Stimulated activated effector memory CD8-positive, alpha-beta T cell treated with anti-CD3 and anti-CD28 coated beads, Interleukin-12 subunit alpha, Interleukin-12 subunit beta, amount 100 ng/mL, for 72 hours (primary cell): ENCODE measurements around the gene SLC6A9.

Source experiments
- ATAC-seq: fragments of 150-1000 bp; cut with Tn5 transposase; 2 replicates; pipeline ENCODE4 v1.10.0; 2021
- DNase-seq, 2 donors: peaks; one replicate each; pipeline ENCODE4 v3.0.0; 2021 to 2022; ENCODE audit warnings: low spot score in 2 of 2
- H3K27ac Mint-ChIP-seq: one replicate; pipeline ENCODE4 v1.8.0; 2022; ENCODE audit warnings: mild to moderate bottlenecking, mixed read lengths
- H3K36me3 Mint-ChIP-seq: one replicate; pipeline ENCODE4 v1.8.0; 2022; ENCODE audit warnings: mild to moderate bottlenecking, mixed read lengths
- H3K4me1 Mint-ChIP-seq: one replicate; pipeline ENCODE4 v1.8.0; 2022; ENCODE audit warnings: mixed read lengths
- H3K4me3 Mint-ChIP-seq: one replicate; pipeline ENCODE4 v1.8.0; 2022; ENCODE audit warnings: mild to moderate bottlenecking, mixed read lengths
- H3K9me3 Mint-ChIP-seq: one replicate; pipeline ENCODE4 v1.8.0; 2022; ENCODE audit warnings: mixed read lengths

The SLC6A9 gene

DNA sequence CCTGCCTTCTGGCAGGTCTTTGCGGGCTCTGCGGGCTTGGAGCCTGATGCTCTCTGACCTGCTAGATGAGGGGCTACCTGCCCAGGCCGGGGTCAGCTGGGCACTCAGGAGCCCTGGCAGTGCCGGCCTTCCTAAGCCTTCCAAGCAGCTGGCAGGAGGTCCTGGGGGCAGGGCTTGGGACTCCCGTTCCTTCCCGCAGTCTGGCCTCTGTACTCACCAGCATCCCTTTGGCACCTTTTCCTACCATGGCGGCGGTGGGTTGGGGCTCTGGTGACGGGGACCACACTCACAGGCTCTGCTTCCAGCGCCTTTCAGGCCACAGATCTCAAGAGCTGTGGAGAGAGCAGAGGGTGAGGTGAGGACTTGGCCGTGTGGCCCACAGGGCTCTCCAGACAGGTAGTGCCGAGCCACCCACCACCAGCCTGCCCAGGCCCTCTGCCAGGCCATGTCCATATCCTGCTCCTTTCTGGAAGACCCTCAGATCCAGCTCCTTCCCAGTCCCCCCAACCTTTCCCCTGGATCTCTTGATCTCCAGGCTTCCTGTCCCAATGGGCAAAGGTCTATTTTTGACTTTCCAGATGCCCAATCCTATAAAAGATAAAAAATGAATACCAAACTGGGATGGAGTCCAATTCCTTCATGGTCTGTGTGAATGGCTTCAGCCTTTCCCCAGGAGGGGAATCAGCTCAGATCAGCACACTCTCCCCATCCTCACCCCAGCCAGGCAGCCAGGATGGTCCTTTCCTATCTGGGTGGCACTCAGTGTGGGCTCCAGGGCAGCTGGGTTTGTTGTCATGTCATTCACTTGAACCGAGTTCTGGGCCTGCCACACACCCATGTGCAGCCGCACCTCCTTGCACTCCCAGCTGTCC, 7.0 kb downstream of the SLC6A9 start:
- Mint-ChIP-seq H3K9me3 (no peaks in the 10 kb centered on the region), H3K4me3 (no peak overlapping the region), H3K27ac (no peak overlapping the region), H3K36me3 (no peaks in the 10 kb centered on the region), H3K4me1 (peaks cover 16% of the 10 kb centered on the region)
- ATAC-seq (no peak), DNase-seq (no peak)

DNA sequence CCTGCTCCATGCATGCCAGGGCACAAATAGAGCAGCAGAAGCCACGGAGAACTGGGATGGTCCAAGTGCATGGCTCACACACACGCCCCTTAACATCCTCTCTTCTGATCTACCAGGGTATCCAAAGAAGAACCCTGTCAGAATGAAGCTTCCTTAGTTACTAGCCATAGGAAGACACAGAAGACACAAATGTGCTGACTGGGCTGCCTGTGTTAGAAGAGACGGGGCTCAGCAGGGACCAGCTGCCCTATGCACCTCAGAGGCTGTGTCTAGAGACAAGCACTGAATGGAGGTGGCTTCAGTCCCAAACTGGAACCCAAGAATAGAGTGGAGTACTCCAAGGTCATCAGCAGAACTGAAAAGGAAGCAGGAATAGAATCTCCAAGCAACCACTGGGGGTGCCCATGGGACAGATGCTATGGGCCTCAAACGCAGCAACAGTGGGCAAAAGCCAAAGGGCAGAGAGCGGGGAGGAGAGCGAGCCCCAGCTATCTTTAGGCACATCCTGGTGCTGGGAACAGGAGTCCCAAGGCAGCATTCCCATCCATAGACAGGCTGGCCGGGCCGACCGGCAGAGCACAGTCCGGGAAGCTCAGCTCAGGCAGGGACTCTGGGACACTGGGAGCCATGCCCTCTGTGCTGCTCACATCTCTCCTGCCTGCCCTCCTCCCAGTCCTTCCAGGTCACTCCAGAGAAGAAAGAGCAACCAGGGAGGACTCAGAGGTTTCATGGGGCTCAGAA, 9.5 kb downstream of the SLC6A9 start:
- H3K4me1 Mint-ChIP-seq: no peaks in the 10 kb centered on the region
- H3K4me3 Mint-ChIP-seq: no peak overlapping the region
- H3K9me3 Mint-ChIP-seq: no peaks in the 10 kb centered on the region
- DNase-seq (no peak), ATAC-seq (peak; percentile 9)
- no peak overlapping the region for H3K27ac Mint-ChIP-seq
- H3K36me3 Mint-ChIP-seq: no peaks in the 10 kb centered on the region

DNA sequence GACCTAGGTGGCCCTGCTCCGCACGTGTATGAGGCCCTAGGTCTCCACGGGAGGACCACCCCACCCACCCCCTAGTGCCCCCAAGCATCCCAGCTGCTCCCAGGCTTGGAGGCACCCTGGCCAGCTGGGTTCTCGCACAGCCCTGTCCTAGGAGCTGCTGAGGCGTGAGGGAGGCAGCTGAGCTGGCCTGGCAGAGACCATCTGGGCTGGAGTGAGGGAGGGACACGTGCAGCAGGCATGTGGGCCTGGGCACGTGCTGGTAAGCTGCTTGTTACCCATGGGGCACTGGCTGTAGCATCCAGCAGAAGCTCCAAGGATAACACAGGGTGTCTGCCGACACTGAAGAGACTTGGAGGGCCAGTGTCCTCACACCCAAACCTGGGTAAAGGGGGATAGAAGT, 10.1 kb downstream of the SLC6A9 start:
- H3K36me3 Mint-ChIP-seq: no peaks in the 10 kb centered on the region
- no peak overlapping the region for H3K4me3 Mint-ChIP-seq
- no peak for DNase-seq
- H3K27ac Mint-ChIP-seq: no peak overlapping the region
- H3K4me1 Mint-ChIP-seq: no peaks in the 10 kb centered on the region
- no peaks in the 10 kb centered on the region for H3K9me3 Mint-ChIP-seq
- no peak for ATAC-seq

DNA sequence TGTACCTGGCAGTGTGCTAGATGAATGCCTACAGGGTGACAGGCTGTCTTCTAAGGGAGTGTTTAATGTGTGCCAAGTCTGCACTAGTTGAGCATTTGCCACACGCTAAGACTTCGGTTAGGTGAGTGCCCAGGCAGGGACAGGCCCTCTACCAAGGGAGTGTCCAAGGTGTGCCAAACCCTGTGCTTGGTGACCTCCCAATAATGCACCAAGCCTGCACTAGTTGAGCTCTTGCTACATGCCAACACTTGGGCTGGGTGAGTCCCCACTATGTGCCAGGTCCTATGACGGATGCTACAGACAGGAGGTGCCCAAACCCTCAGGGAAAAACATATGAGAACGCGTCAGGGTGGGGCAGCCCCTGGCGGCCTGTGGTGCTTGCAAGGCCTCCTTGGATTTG, 10.8 kb downstream of the SLC6A9 start:
- ATAC-seq (no peak), DNase-seq (no peak)
- Mint-ChIP-seq H3K4me1 (no peaks in the 10 kb centered on the region), H3K27ac (no peak overlapping the region), H3K4me3 (no peak overlapping the region), H3K36me3 (no peaks in the 10 kb centered on the region), H3K9me3 (no peaks in the 10 kb centered on the region)

DNA sequence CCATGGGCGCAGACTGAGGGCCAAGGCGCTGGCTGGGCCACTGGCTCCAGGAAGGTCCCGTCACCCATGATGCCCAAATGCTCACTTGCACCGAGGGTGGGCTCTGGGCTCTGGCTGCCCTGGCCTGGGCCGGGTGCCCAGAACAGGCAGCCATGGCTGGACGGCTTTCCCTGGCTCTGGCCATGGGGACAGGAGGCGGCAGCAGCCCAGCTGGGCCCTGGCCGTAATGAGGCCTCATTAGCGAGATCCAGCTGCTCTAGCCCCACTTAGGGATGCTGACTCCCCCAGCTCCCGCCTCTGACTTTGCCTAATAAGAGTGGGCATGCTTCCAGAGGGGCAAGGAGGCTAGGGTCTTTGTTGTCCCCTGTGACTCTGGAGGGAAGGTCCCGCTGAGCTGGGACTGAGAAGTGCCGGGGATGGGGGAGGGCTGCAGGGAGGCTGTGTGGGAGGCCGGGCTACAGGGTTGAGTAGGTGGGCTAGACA, 11.8 kb downstream of the SLC6A9 start:
- H3K27ac Mint-ChIP-seq: no peak overlapping the region
- H3K4me3 Mint-ChIP-seq: no peak overlapping the region
- H3K9me3 Mint-ChIP-seq: no peaks in the 10 kb centered on the region
- ATAC-seq: no peak
- no peak for DNase-seq
- H3K36me3 Mint-ChIP-seq: no peaks in the 10 kb centered on the region
- H3K4me1 Mint-ChIP-seq: no peaks in the 10 kb centered on the region

DNA sequence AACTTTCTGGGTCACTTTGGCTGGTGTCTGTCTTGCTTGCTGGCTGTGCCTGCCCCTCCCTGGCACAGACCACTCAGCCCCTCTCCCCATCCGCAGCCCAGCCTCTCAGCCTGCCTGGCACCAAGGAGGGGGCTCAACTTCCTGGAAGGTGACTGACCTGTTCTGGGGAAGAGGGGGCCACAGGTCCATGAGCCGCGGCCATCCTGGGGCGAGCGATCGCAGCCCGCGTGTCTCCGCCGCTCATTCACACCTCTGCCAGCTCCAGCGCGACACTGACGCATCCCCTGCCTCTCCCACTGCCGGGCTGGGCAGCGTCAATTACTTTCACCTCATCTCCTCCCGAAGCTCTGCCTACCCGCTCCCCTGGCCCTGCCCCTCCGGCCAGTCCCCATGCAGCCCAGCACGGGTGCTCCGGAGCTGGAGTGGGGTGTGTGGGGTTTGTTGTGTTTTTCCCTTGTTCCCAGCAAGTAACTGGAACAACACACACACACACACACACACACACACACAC, 14.3 kb downstream of the SLC6A9 start:
- Mint-ChIP-seq H3K36me3 (no peaks in the 10 kb centered on the region), H3K9me3 (no peaks in the 10 kb centered on the region), H3K27ac (no peak overlapping the region), H3K4me1 (no peaks in the 10 kb centered on the region), H3K4me3 (no peak overlapping the region)
- DNase-seq (no peak), ATAC-seq (no peak)

DNA sequence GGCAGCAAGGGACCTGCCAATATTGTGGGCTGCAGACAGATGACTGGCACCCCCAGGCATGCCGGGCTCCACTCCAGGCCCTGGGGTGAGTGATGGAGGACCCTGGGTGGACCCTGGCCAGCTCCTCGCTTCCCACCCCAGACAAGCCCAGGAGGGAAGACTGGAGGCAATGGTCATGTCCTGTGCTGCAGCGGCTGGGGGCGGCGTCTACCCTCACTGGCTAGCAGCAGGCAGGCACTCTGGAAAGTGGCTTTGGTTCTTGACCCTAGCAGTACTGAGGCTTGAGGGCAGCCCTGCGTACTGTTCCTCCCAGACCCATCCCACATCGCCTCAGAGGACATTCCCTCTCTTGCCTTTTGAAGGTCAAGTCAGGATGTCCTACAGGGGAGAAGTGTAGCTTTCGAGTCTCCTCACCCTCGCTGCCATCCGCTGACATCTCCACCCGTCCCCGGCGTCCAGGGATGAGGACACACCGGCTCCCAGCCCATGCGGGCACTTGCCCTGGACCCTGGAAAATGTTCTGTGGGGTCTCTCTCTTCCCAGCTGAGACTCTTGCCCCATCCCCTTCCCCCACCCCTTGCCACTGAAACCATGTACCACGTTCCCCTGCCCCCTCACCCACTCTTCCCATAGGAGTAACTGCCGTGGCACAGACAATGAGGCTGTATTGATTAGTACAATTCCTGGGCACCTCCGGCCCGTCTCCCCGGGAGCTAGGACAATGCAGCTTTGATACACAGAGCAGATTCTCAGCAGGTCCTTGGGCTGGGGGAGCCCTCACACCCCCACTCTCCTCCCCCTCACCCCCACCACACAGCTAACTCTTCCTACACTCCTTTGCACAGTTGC, 15.0 kb downstream of the SLC6A9 start:
- ATAC-seq: no peak
- Mint-ChIP-seq H3K27ac (no peak overlapping the region), H3K4me1 (no peaks in the 10 kb centered on the region)

DNA sequence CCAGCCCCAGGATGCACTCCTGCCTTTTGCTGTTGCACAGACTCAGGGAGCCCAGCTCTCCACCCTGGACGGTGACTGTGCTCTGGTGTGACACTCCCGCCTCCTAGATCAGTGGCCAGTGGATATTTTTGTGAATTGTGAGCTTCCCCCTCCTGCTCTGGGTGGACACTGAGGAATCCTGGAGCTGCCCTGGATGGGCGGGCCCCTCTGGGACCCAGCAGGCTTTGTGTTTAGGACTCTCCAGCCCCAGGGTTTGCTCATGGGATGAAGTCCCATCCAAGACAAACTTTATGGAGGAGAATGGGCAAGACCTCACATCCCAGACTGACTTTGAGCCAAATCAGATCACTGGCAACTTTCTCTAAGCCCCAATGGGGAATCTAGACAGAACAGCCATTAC, 16.1 kb downstream of the SLC6A9 start:
- Mint-ChIP-seq H3K27ac (no peak overlapping the region), H3K36me3 (no peaks in the 10 kb centered on the region), H3K9me3 (no peaks in the 10 kb centered on the region), H3K4me3 (no peak overlapping the region), H3K4me1 (no peaks in the 10 kb centered on the region)
- no peak for DNase-seq
- ATAC-seq: no peak

More for the DNA sequence above, 15.0 kb downstream of the SLC6A9 start:
- no peaks in the 10 kb centered on the region for H3K36me3 Mint-ChIP-seq
- H3K9me3 Mint-ChIP-seq: no peaks in the 10 kb centered on the region
- no peak for DNase-seq
- H3K4me3 Mint-ChIP-seq: no peak overlapping the region

DNA sequence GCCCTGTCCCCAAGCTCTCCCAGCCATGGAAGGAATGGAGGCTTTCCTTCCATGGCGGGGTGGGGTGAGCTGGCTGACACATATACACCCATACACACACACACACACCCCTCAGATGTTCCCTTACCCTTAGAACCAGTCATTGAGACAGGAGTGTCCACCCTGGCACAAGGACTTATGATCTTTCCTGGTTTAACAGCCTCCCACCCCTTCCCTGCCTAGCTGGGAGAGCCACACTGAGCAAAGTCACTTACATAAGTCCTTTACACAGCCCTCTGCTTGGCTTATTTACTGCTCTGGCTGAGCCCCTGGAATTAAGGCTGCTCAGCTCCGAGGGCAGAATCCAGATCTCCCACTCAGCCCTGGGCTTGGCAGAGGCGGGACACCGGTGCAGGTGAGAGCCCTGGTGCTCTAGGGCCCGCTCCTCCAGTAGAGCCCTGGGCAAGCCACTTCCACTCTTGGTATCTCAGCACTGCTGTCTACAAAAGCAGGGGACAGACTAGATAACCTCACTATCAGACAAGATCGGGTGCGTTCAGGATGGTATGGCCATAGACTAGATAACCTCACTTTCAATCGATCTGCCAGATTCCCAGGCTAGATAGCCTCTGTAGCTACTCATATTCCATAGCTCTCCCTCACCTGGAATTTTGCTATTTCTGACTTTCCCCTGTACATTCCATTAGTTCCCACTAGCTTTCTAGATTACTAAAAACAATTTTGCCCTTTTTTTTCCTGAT, 16.7 kb downstream of the SLC6A9 start:
- Mint-ChIP-seq H3K4me1 (no peaks in the 10 kb centered on the region), H3K27ac (peak overlapping the region; percentile 41), H3K9me3 (no peaks in the 10 kb centered on the region), H3K4me3 (no peak overlapping the region), H3K36me3 (no peaks in the 10 kb centered on the region)
- ATAC-seq (no peak), DNase-seq (no peak)

DNA sequence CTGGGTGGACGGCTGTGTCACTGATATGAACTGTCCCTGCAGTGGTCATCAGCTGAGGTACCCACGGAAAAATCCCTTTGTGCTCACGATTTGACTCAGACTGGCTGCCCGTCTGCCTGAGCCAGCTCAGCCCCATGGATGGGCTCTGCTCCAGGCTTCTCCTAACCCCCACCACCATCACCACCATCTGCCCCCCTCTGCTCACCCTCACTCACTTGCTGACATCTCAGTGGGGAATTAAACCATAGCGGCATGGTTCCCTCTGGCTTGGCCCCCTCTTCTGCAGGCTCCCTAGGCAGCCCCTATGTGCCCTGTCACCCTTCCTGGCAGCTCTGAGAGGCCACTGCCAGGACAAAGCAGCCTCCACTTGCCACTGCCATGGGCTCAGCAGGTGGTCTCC, 17.3 kb downstream of the SLC6A9 start:
- H3K36me3 Mint-ChIP-seq: no peaks in the 10 kb centered on the region
- no peaks in the 10 kb centered on the region for H3K4me1 Mint-ChIP-seq
- no peaks in the 10 kb centered on the region for H3K9me3 Mint-ChIP-seq
- ATAC-seq (no peak), DNase-seq (no peak)
- no peak overlapping the region for H3K4me3 Mint-ChIP-seq
- H3K27ac Mint-ChIP-seq: peak overlapping the region; percentile 41

DNA sequence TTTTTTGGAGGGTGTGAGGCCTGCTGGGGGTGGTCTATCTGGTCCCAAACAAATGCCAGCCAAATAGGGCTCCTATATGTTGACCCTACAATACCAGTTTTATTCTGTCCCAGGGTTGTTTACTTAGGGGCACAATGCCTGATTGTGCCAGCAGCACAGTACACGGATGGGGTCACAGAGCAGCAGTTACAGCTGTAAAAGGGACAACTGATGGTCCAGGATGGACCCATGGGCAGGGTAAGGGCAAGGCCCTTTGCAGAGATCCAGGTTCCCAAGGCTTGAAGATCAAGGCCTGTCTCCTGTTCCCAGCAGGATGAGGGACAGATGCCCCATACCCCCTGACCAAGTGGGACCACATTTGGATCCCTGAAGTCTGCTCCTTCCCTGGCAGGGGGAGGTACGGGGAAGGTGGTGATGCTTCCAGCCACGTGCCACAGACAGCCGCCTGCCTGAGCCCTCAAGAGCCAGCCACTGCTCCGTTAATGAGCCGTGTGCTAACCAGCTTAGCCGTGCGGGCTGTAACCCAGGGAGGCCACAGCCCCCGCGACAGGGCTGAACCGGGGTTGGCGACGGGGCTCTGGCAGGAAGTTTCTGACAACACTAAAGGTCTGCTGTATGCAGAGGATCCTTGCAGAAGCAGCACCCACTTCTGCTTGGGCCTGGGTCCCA, 18.2 kb downstream of the SLC6A9 start:
- no peaks in the 10 kb centered on the region for H3K9me3 Mint-ChIP-seq
- no peak for ATAC-seq
- no peak overlapping the region for H3K4me3 Mint-ChIP-seq

DNA sequence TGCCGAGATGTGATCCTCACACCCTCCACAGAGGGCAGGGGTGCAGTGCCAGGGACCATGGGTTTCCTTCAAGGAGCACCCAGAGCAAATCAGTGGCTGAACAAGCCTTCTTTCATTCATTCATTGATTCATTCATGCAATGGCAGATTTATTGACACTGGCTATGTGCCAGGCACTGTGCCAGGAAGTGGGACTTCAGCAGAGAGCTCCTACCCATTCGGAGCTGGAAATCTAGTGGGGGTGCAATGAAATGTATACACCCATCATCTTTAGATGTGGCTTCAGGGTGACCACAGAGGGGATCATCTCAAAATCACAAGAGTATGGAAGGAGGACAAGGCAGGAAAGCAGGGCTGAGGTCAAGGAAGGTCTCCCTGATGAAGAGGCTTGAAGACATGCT, 18.9 kb downstream of the SLC6A9 start:
- H3K36me3 Mint-ChIP-seq: no peaks in the 10 kb centered on the region
- no peaks in the 10 kb centered on the region for H3K9me3 Mint-ChIP-seq
- DNase-seq (no peak), ATAC-seq (no peak)
- no peaks in the 10 kb centered on the region for H3K4me1 Mint-ChIP-seq
- H3K4me3 Mint-ChIP-seq: no peak overlapping the region
- H3K27ac Mint-ChIP-seq: no peak overlapping the region

More for the DNA sequence above, 18.2 kb downstream of the SLC6A9 start:
- no peak for DNase-seq
- H3K4me1 Mint-ChIP-seq: no peaks in the 10 kb centered on the region
- H3K36me3 Mint-ChIP-seq: no peaks in the 10 kb centered on the region
- no peak overlapping the region for H3K27ac Mint-ChIP-seq

DNA sequence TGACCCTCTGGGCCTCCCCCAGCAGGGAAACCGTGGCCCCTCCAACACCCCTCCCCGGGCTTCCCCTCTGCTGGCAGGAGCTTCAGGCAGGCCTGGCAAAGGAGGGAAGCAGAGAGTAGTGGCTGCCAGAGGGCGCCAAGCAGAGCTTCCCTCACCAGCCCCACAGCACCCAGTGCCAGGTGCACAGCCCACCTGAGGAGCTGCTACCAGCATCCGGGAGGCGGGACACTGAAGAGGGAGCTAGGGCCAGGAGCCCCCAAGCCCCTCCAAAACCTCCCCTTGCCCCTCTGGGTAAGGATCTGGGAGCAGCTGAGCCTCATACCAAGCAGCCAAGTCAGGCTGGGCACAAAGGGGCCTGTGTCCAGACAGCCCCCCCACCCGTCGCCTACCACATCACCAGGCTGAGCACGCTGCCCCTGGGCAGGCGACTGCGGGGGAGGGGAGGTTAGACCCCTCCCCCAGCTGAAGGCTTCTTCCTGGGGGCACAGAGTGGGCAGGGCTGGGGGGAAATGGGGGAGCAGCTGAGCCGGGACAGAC, 20.3 kb downstream of the SLC6A9 start:
- DNase-seq (no peak), ATAC-seq (no peak)
- Mint-ChIP-seq H3K4me1 (no peaks in the 10 kb centered on the region), H3K36me3 (no peaks in the 10 kb centered on the region), H3K27ac (no peak overlapping the region), H3K9me3 (no peaks in the 10 kb centered on the region), H3K4me3 (no peak overlapping the region)

DNA sequence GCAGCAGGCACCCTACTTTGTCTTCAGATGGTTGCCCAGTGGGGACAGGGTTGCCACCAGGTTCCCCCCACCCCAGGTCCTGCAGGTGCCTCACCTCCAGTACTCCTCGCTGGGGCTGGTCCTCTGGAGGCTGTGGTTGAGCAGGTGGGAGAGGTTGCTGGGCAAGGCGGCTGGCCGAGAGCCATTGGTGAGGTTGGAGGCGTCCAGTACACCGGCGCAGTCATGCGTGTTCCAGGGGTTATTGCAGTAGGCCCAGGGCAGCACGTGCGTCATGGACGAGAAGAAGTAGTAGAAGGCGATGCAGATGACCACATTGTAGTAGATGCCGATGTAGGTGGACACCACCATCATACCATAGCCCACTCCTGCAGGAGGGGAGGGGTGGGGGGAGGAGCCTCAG, 23.0 kb downstream of the SLC6A9 start:
- no peaks in the 10 kb centered on the region for H3K9me3 Mint-ChIP-seq
- ATAC-seq (no peak), DNase-seq (no peak)
- H3K27ac Mint-ChIP-seq: peak overlapping the region; percentile 62
- H3K36me3 Mint-ChIP-seq: no peaks in the 10 kb centered on the region
- H3K4me3 Mint-ChIP-seq: no peak overlapping the region
- H3K4me1 Mint-ChIP-seq: no peaks in the 10 kb centered on the region
